CD4-positive, alpha-beta T cell treated with Interleukin-6 for 4 hours (primary cell): ENCODE measurements around the gene SLC10A3.

Source experiments
- DNase-seq: peaks from one replicate; pipeline ENCODE4 v3.0.0-alpha.2; 2020; ENCODE audit warnings: mixed read lengths

The SLC10A3 gene

DNA sequence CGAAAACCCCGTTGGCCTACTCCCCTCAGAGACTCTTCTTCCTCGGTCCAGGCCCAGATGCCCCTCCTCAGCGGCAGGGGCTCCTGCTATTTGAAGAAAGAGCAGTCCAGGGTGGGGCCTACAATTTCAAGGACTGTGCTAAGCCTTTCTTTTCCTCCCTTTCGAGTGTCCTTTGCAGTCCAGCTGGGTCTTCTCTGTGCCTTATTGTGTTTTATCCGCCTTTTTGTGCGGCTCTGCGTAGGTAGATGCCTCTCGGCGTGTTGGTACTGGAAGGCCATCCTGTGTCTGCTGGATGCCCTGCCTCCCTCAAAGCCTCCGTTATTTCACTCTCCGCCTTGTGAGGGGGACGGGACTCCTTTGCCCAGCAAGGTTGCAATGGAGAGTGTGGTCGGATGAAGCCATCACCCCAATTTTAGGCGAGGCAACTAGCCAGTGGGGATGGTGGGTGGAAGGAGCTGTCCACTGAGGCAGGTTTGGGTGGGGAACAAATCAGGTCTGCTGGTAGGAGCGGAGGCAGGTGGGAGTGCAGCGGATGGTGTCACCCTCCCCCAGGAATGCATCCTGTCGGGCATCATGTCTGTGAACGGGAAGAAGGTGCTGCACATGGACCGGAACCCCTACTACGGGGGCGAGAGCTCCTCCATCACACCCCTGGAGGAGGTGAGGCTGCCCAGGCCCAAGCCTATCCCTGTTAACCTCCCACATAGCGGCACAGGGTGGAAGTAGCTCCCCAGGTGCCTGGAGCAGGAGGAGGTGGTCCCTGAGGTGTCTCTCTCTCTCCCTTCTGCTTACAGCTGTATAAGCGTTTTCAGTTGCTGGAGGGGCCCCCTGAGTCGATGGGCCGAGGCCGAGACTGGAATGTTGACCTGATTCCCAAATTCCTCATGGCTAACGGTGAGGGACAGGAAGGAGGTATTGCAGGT lies 52.2 kb downstream of the SLC10A3 start:
- no peak for DNase-seq
